SK-N-SH (cell line): ENCODE data around the gene OR2T6. TPM values are rescaled to one million over a fixed set of nuclear protein-coding genes. Genes with fewer than 3 reads are reported as not detected.

ENCODE experiments used
- CTCF ChIA-PET: fragments of 300-600, 350-600 bp; formaldehyde crosslinking; extraction: SDS; loops from one replicate; lab custom pipeline; 2021; lab: Yijun Ruan, JAX
- POLR2A ChIA-PET: fragments of 350-600 bp; sonication (Branson Sonifier 250); formaldehyde crosslinking; extraction: SDS; loops from one replicate; lab custom pipeline; 2020; ENCODE audit warnings: antibody characterized with exemption, inconsistent platforms; lab: Yijun Ruan, JAX
- DNase-seq: peaks from one replicate; pipeline ENCODE4 v3.0.0; 2012
- H2AFZ ChIP-seq: fragments of 200-600 bp; sonication (generic); 2 replicates; pipeline ENCODE4 v1.8.1; 2016; ENCODE audit warnings: antibody characterized with exemption, mild to moderate bottlenecking, low read depth
- H3F3A ChIP-seq: fragments of 200-600 bp; sonication (generic); replicated peaks from 2 replicates; pipeline ENCODE3; 2016; ENCODE audit warnings: antibody characterized with exemption, mild to moderate bottlenecking; ENCODE audit not compliant: insufficient read depth
- H3K27ac ChIP-seq, 2 experiments: fragments of 200-500 bp in 1 of 2; fragments of 200-600 bp in 1 of 2; sonication (Bioruptor generic) in 1 of 2; sonication (generic), shearing (Covaris generic) in 1 of 2; 2 replicates each; pipeline versions ENCODE4 v1.5.1 to v1.6.1; 2014 to 2016; ENCODE audit warnings: low read depth in 2 of 2, inconsistent platforms in 1 of 2, low read length in 1 of 2, mild to moderate bottlenecking in 1 of 2, mixed read lengths in 1 of 2
- H3K27me3 ChIP-seq: fragments of 200-600 bp; sonication (generic), shearing (Covaris generic); 2 replicates; pipeline ENCODE4 v1.6.1; 2016; ENCODE audit warnings: mixed run types; ENCODE audit not compliant: insufficient read depth
- H3K36me3 ChIP-seq, 2 experiments: fragments of 200-500 bp in 1 of 2; fragments of 200-600 bp in 1 of 2; sonication (Bioruptor generic) in 1 of 2; sonication (generic) in 1 of 2; replicated peaks in 1 of 2; 2 replicates each; pipeline versions ENCODE3 to v1.5.1; 2014 to 2016; ENCODE audit warnings: low read length in 1 of 2, mild to moderate bottlenecking in 1 of 2; ENCODE audit not compliant: insufficient read depth in 2 of 2, control insufficient read depth in 1 of 2
- H3K4me1 ChIP-seq, 2 experiments: fragments of 200-500 bp in 1 of 2; fragments of 200-600 bp in 1 of 2; sonication (Bioruptor generic) in 1 of 2; sonication (generic), shearing (Covaris generic) in 1 of 2; 2 replicates each; pipeline versions ENCODE4 v1.5.1 to v1.6.1; 2014 to 2016; ENCODE audit warnings: low read depth in 1 of 2, low read length in 1 of 2, mixed run types in 1 of 2; ENCODE audit not compliant: insufficient read depth in 2 of 2, control insufficient read depth in 1 of 2
- H3K4me2 ChIP-seq: fragments of 200-600 bp; sonication (generic), shearing (Covaris generic); 2 replicates; pipeline ENCODE4 v1.6.1; 2017; ENCODE audit warnings: mixed run types
- H3K4me3 ChIP-seq, 2 experiments: fragments of 200-500 bp in 1 of 2; fragments of 200-600 bp in 1 of 2; sonication (Bioruptor generic) in 1 of 2; sonication (generic), shearing (Covaris generic) in 1 of 2; 2 replicates each; pipeline versions ENCODE4 v1.5.1 to v1.8.1; 2014 to 2016; ENCODE audit warnings: low read depth in 2 of 2, inconsistent platforms in 1 of 2, low read length in 1 of 2, mild to moderate bottlenecking in 1 of 2, mixed read lengths in 1 of 2, moderate library complexity in 1 of 2
- H3K79me2 ChIP-seq: fragments of 200-600 bp; sonication (generic); 2 replicates; pipeline ENCODE4 v1.8.1; 2017; ENCODE audit warnings: mild to moderate bottlenecking; ENCODE audit not compliant: insufficient read depth
- H3K9ac ChIP-seq: fragments of 200-600 bp; sonication (generic); 2 replicates; pipeline ENCODE4 v1.6.1; 2017; ENCODE audit warnings: mixed run types
- H3K9me2 ChIP-seq: fragments of 200-600 bp; sonication (generic); 2 replicates; pipeline ENCODE4 v1.6.1; 2017; ENCODE audit warnings: mixed run types
- H3K9me3 ChIP-seq: fragments of 200-600 bp; sonication (generic); 2 replicates; pipeline ENCODE4 v1.6.1; 2017; ENCODE audit warnings: mixed run types, mild to moderate bottlenecking, moderate library complexity
- H4K20me1 ChIP-seq: fragments of 200-600 bp; sonication (generic); 2 replicates; pipeline ENCODE4 v1.6.1; 2017; ENCODE audit warnings: mild to moderate bottlenecking, mixed run types; ENCODE audit not compliant: insufficient read depth
- CHD2 ChIP-seq: fragments of 150-350 bp; IDR thresholded peaks from 2 replicates; pipeline ENCODE4 v1.6.1; 2018; ENCODE audit warnings: low read length; ENCODE audit not compliant: partially characterized antibody
- EZH2phosphoT487 ChIP-seq: fragments of 200-600 bp; sonication (generic); IDR thresholded peaks from 2 replicates; pipeline ENCODE4 v1.6.1; 2017; ENCODE audit warnings: low read depth, mixed run types, mild to moderate bottlenecking, antibody characterized with exemption, moderate library complexity, borderline replicate concordance
- FOXM1 ChIP-seq: IDR thresholded peaks from 2 replicates; pipeline ENCODE4 v1.4.0; 2012; ENCODE audit warnings: low read depth, mild to moderate bottlenecking
- IRF3 ChIP-seq: fragments of 150-350 bp; IDR thresholded peaks from 2 replicates; pipeline ENCODE4 v1.6.1; 2016; ENCODE audit warnings: mild to moderate bottlenecking, low read depth, low read length
- RFX5 ChIP-seq: IDR thresholded peaks from 2 replicates; pipeline ENCODE4 v1.6.1; 2012; ENCODE audit warnings: mild to moderate bottlenecking, improper control_type of control experiment, low read length
- TCF12 ChIP-seq: IDR thresholded peaks from 2 replicates; pipeline ENCODE4 v1.4.0; 2012
- WGBS: methylation state at CpG from one replicate; pipeline ENCODE4 v1.1.6; 2017; ENCODE audit warnings: low lambda C conversion rate; 5-methylcytosine and 5-hydroxymethylcytosine counted together
- polyA plus RNA-seq, 3 experiments: library from polyadenylated mRNA; depleted of rRNA; stranded (reverse); fragments of >200 nt; gene quantifications; 2 replicates each; pipeline ENCODE4 v1.2.3, GENCODE V29; 2012
- TF ChIP-seq, protein P1 (sequence below): fragments of 200-600 bp; sonication (generic); IDR thresholded peaks from 2 replicates; pipeline ENCODE4 v1.6.1; 2017; ENCODE audit warnings: antibody characterized with exemption, mild to moderate bottlenecking, moderate library complexity
- TF ChIP-seq, protein P2 (sequence below): IDR thresholded peaks from 2 replicates; pipeline ENCODE4 v1.6.1; 2012; ENCODE audit warnings: mild to moderate bottlenecking, low read depth, low read length, moderate library complexity

OR2T6 gene
- polyA plus RNA-seq, 1 of the 3 experiments (the other 2 are of a cell fraction): not detected

- Histone ChIP-seq H3K79me2 (no peaks in the 10 kb centered on the region), H3K36me3 (no peaks in the 10 kb centered on the region), H3K27ac (no peak overlapping the region), H3K27me3 (no peaks in the 10 kb centered on the region), H3K9me2 (no peaks in the 10 kb centered on the region), H4K20me1 (no peaks in the 10 kb centered on the region), H2AFZ (no peak overlapping the region), H3K9me3 (0 out of 2 replicates have a peak, but pooled peaks cover 2% of the 10 kb centered on the region), H3K4me1 (no peaks in the 10 kb centered on the region), H3K9ac (no peak overlapping the region), H3F3A (no peaks in the 10 kb centered on the region), H3K4me2 (no peak overlapping the region), H3K4me3 (no peak overlapping the region)
- ChIA-PET POLR2A (no interaction called here), CTCF (interaction anchor here (1.7 kb wide), 1 partner anchor 7 kb away, joined by 4 read pairs; no protein-coding TSS in a partner anchor)
- WGBS: under 1% methylated on average over 3 of the region's 3 CpGs
- no peak for DNase-seq
- no peak for TF ChIP-seq TCF12
- no peak for TF ChIP-seq CHD2
- no peak for TF ChIP-seq RFX5
- TF ChIP-seq, protein P1, sequence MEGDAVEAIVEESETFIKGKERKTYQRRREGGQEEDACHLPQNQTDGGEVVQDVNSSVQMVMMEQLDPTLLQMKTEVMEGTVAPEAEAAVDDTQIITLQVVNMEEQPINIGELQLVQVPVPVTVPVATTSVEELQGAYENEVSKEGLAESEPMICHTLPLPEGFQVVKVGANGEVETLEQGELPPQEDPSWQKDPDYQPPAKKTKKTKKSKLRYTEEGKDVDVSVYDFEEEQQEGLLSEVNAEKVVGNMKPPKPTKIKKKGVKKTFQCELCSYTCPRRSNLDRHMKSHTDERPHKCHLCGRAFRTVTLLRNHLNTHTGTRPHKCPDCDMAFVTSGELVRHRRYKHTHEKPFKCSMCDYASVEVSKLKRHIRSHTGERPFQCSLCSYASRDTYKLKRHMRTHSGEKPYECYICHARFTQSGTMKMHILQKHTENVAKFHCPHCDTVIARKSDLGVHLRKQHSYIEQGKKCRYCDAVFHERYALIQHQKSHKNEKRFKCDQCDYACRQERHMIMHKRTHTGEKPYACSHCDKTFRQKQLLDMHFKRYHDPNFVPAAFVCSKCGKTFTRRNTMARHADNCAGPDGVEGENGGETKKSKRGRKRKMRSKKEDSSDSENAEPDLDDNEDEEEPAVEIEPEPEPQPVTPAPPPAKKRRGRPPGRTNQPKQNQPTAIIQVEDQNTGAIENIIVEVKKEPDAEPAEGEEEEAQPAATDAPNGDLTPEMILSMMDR: no peak
- TF ChIP-seq FOXM1: no peak
- no peak for TF ChIP-seq IRF3
- TF ChIP-seq EZH2phosphoT487: no peak
- TF ChIP-seq, all 33 proteins: peak for 0
These were observed 40.7 kb downstream of the OR2T6 start for GRCh38 chr1:248416226-248416625.

GRCh38 chr1:248417854-248418253 lies 42.3 kb downstream of the OR2T6 start:
- CTCF ChIA-PET: interaction anchor here (0.6 kb wide), 1 partner anchor 48 kb away, joined by 3 read pairs; no protein-coding TSS in a partner anchor
- no peaks in the 10 kb centered on the region for H3K27me3 ChIP-seq
- no peak for DNase-seq
- 0 out of 2 replicates have a peak, but pooled peaks cover 8% of the 10 kb centered on the region for H3K9me3 ChIP-seq
- H3K79me2 ChIP-seq: no peaks in the 10 kb centered on the region
- WGBS: 8% methylated on average over 2 of the region's 2 CpGs
- H3K9ac ChIP-seq: no peak overlapping the region
- H3K27ac ChIP-seq: no peak overlapping the region
- POLR2A ChIA-PET: no interaction called here
- H2AFZ ChIP-seq: no peak overlapping the region
- no peaks in the 10 kb centered on the region for H3K9me2 ChIP-seq
- H3K4me2 ChIP-seq: no peak overlapping the region
- no peak overlapping the region for H3K4me3 ChIP-seq
- no peaks in the 10 kb centered on the region for H3K36me3 ChIP-seq
- H4K20me1 ChIP-seq: no peaks in the 10 kb centered on the region
- TF ChIP-seq, protein P2, sequence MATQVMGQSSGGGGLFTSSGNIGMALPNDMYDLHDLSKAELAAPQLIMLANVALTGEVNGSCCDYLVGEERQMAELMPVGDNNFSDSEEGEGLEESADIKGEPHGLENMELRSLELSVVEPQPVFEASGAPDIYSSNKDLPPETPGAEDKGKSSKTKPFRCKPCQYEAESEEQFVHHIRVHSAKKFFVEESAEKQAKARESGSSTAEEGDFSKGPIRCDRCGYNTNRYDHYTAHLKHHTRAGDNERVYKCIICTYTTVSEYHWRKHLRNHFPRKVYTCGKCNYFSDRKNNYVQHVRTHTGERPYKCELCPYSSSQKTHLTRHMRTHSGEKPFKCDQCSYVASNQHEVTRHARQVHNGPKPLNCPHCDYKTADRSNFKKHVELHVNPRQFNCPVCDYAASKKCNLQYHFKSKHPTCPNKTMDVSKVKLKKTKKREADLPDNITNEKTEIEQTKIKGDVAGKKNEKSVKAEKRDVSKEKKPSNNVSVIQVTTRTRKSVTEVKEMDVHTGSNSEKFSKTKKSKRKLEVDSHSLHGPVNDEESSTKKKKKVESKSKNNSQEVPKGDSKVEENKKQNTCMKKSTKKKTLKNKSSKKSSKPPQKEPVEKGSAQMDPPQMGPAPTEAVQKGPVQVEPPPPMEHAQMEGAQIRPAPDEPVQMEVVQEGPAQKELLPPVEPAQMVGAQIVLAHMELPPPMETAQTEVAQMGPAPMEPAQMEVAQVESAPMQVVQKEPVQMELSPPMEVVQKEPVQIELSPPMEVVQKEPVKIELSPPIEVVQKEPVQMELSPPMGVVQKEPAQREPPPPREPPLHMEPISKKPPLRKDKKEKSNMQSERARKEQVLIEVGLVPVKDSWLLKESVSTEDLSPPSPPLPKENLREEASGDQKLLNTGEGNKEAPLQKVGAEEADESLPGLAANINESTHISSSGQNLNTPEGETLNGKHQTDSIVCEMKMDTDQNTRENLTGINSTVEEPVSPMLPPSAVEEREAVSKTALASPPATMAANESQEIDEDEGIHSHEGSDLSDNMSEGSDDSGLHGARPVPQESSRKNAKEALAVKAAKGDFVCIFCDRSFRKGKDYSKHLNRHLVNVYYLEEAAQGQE: no peak
- TF ChIP-seq, all 33 proteins: peak for 0
- no peaks in the 10 kb centered on the region for H3K4me1 ChIP-seq
- no peaks in the 10 kb centered on the region for H3F3A ChIP-seq
